Kidney (tissue), 22 donors: Measurements from ENCODE around the gene AARS2. TPM values are rescaled to one million over a fixed set of nuclear protein-coding genes. Genes with fewer than 3 reads are reported as not detected.

Experiments
- DNase-seq, 5 donors: peaks; one replicate each; pipeline ENCODE4 v3.0.0-alpha.2; 2013 to 2020
- FAIRE-seq: peaks from 2 replicates; lab custom pipeline; 2012; peaks lifted over from hg19 to GRCh38; lab: Jason Lieb, UNC
- H3K27ac ChIP-seq, 2 donors: one replicate each; pipeline ENCODE4 v1.7.0; 2013; ENCODE audit warnings: low read depth in 2 of 2, low read length in 2 of 2, inconsistent platforms in 1 of 2
- H3K27me3 ChIP-seq: one replicate; pipeline ENCODE4 v1.7.1; 2013; ENCODE audit warnings: low read length, inconsistent platforms; ENCODE audit not compliant: control insufficient read depth, insufficient read depth
- H3K36me3 ChIP-seq, 3 donors: one replicate each; pipeline versions ENCODE4 v1.7.0 to v1.7.1; 2013; ENCODE audit warnings: low read length in 3 of 3, control low read depth in 1 of 3, inconsistent platforms in 1 of 3; ENCODE audit not compliant: insufficient read depth in 3 of 3, control insufficient read depth in 2 of 3
- H3K4me1 ChIP-seq, 3 donors: one replicate each; pipeline versions ENCODE4 v1.7.0 to v1.7.1; 2013; ENCODE audit warnings: low read length in 3 of 3, inconsistent platforms in 1 of 3, low read depth in 1 of 3; ENCODE audit not compliant: control insufficient read depth in 2 of 3, insufficient read depth in 2 of 3
- H3K4me3 ChIP-seq, 3 donors: one replicate each; pipeline versions ENCODE4 v1.7.0 to v1.8.1; 2013; ENCODE audit warnings: low read length in 3 of 3, control low read depth in 1 of 3, inconsistent platforms in 1 of 3
- H3K9ac ChIP-seq, 3 donors: one replicate each; pipeline versions ENCODE4 v1.7.0 to v1.7.1; 2013; ENCODE audit warnings: low read length in 3 of 3, control low read depth in 1 of 3, inconsistent platforms in 1 of 3
- H3K9me3 ChIP-seq, 3 donors: one replicate each; pipeline versions ENCODE4 v1.7.0 to v1.7.1; 2013; ENCODE audit warnings: low read length in 3 of 3, control low read depth in 1 of 3, inconsistent platforms in 1 of 3; ENCODE audit not compliant: control insufficient read depth in 2 of 3, insufficient read depth in 1 of 3
- CTCF ChIP-seq: IDR thresholded peaks from 3 replicates; pipeline ENCODE4 v1.5.1; 2012; ENCODE audit warnings: mild to moderate bottlenecking, moderate library complexity, borderline replicate concordance; ENCODE audit not compliant: insufficient read depth; ENCODE audit errors: extremely low read depth
- intact Hi-C: fragments of 100-400 bp; cut with DNase I; formaldehyde crosslinking; loops from one replicate; pipeline ENCODE4 v1.11.1; 2022
- long read RNA-seq, 10 donors: library from polyadenylated mRNA in 1 of 10; unstranded in 1 of 10; transcript quantifications; one replicate each; pipeline ENCODE4 v2.0.0 and lab custom pipeline, GENCODE V29; 2021 to 2026
- polyA plus RNA-seq: library from polyadenylated mRNA; stranded (reverse); fragments of 350-450 nt; fragmentation: Illumina TruSeq; extraction: RNeasy Lipid Tissue Mini Kit (QIAGEN cat#74804); gene quantifications from one replicate; pipeline ENCODE4 v1.2.3, GENCODE V29; 2014; ENCODE audit warnings: low read depth, low replicate concordance; ENCODE audit not compliant: insufficient read depth
- total RNA-seq: library from RNA; stranded (reverse); fragmentation: NEBNext Ultra II Directional; extraction: Animal tissue kit (Norgen Biotek cat#: 25700); gene quantifications from one replicate; pipeline ENCODE4 v1.2.1, GENCODE V29; 2021
- donor health status: control.
- donor health status: control.
- donor health status: control.
- donor health status: control.
- donor health status: control.
- donor health status: DM: yes; HTN: yes; CAD: no.
- donor health status: Normal renal cell carcinoma (clear cell type).

The AARS2 gene
- 12.6 TPM for total RNA-seq
- polyA plus RNA-seq = 5.4 TPM
- long read RNA-seq, donor 1, partial matches to known transcripts = 0 of 1 reads
- long read RNA-seq, donor 1, other reads (novel, unspliced or antisense) = 0 of 1 reads
- long read RNA-seq, donor 2 = 0 reads
- long read RNA-seq, donor 3 = 0 reads
- long read RNA-seq, donor 4, partial matches to known transcripts = 0 of 1 reads
- long read RNA-seq, donor 4, other reads (novel, unspliced or antisense) = 0 of 1 reads
- long read RNA-seq, donor 5 = 0 reads
- long read RNA-seq, donor 6 = 0 reads
- long read RNA-seq, donor 7, transcript AARS2-201 (22 exons, 3,854 nt) = major isoform, 11 of 17 reads
- long read RNA-seq, donor 7, partial matches to known transcripts = 2 of 17 reads
- long read RNA-seq, donor 7, other reads (novel, unspliced or antisense) = 4 of 17 reads
- long read RNA-seq, donor 8, partial matches to known transcripts = 0 of 2 reads
- long read RNA-seq, donor 8, other reads (novel, unspliced or antisense) = 0 of 2 reads
- long read RNA-seq, donor 9 = 0 reads
- long read RNA-seq, donor 10, partial matches to known transcripts = 0 of 1 reads
- long read RNA-seq, donor 10, other reads (novel, unspliced or antisense) = 0 of 1 reads

DNA sequence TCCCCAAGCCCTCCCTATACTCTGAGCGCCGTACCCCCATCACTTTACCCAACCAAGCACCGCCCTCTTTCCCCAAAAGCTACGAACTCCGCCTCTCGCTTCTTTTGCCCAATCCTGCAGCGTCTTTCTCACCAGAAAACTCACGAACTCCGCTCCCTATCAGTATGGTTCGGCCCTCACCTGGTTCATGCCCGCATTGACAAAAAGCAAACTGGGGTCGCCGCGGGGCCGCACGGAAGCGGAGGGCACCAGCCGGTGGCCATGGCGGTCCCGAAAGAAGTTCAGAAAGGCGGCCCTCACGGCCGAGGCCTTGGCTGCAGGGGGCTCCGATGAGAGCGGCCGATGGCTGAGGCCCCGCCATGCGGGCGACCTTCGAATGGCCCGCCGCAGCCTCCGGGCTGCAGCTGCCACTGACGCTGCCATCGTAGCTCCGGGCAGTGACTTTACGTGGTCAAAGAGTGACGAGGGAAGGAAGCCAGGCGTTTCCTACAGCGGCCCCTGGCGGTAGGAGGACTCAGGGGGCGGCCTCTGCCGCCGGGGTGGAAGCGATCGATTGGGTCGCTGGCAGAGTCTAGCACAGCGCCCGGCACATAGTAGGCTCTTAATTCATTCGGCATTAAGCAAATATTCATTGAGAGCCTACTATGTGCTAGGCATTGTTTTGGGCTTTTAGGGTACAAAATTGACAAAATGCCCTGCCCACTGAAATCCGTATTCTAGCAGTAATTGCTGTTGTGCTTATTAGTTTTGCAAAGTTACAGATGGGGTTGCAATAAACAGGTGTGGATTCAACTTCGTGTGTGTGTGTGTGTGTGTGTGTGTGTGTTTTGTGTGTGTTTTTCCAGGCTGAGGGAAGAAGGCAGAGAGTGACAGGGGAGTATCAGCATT is at the start of gene AARS2:
Gene AARS2 (minus strand): TSS at position 447 of the 888 bp plus-strand sequence. CDS start 24 bp downstream, at position 423.
- no peaks in the 10 kb centered on the region for H3K27me3 ChIP-seq
- DNase-seq = peak; percentile 90 to 94 (median 92)
- no peaks in the 10 kb centered on the region for H3K9me3 ChIP-seq
- peaks cover 3 to 30% (median 9%) of the 10 kb centered on the region in 3 donors for H3K36me3 ChIP-seq
- TF ChIP-seq CTCF = peak; percentile 79
- peak within 1 kb of the TSS; percentile 72 to 91 (median 89) for H3K4me3 ChIP-seq
- peaks cover 0 to 6% (median 0%) of the 10 kb centered on the region in 3 donors for H3K4me1 ChIP-seq
- FAIRE-seq = no peak
- peak within 1 kb of the TSS; percentile 81 to 88 (median 86) for H3K9ac ChIP-seq
- intact Hi-C loops = no loop called here
- H3K27ac ChIP-seq = peak within 1 kb of the TSS in 1 of 2 donors; percentile 38

GRCh38 chr6:44361947-44362346 is 48.8 kb upstream of the AARS2 start:
- FAIRE-seq = no peak
- intact Hi-C loops = no loop called here
- H3K9me3 ChIP-seq = no peaks in the 10 kb centered on the region
- H3K36me3 ChIP-seq = no peaks in the 10 kb centered on the region
- no peak overlapping the region for H3K9ac ChIP-seq
- H3K4me1 ChIP-seq = no peaks in the 10 kb centered on the region
- TF ChIP-seq CTCF = no peak
- H3K27ac ChIP-seq = no peak overlapping the region
- DNase-seq = no peak
- H3K27me3 ChIP-seq = no peaks in the 10 kb centered on the region
- no peak overlapping the region for H3K4me3 ChIP-seq

DNA sequence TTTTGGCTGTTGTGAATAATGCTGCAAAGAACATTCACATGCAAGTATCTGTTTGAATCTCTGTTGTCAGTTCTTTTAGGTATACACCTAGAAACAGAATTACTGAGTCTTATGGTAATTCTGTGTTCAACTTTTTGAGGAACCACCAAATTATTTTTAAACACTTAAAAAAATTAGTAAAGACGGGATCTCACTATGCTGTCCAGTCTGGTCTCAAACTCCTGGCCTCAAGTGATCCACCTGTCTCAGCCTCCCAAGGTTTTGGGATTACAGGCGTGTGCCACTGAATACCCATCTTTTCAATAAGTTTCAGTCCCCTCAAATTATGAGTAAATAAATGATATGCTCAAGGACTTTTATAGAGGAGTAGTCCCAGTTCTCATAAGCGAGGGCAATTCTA is 46.8 kb upstream of the AARS2 start:
- TF ChIP-seq CTCF = no peak
- H3K27me3 ChIP-seq = no peaks in the 10 kb centered on the region
- no peak for DNase-seq
- H3K9me3 ChIP-seq = no peaks in the 10 kb centered on the region
- H3K36me3 ChIP-seq = no peaks in the 10 kb centered on the region
- intact Hi-C loops = no loop called here
- H3K9ac ChIP-seq = no peak overlapping the region
- no peak overlapping the region for H3K4me3 ChIP-seq
- no peak for FAIRE-seq
- H3K27ac ChIP-seq = no peak overlapping the region
- H3K4me1 ChIP-seq = no peaks in the 10 kb centered on the region
